M059J (cell line): ENCODE data around the gene SENP1. TPM values are rescaled to one million over a fixed set of nuclear protein-coding genes. Genes with fewer than 3 reads are reported as not detected.
A peak's percentile ranks its signal among the peaks of the same experiment; 100 is the strongest.

Experiments
- DNase-seq: peaks from one replicate; pipeline ENCODE4 v3.0.0-alpha.2; 2012; ENCODE audit warnings: low read depth
- total RNA-seq: library from RNA; depleted of rRNA; stranded (reverse); fragments of >200 nt; shearing (Covaris generic); gene quantifications from 2 replicates; pipeline ENCODE4 v1.2.3, GENCODE V29; 2014

SENP1 gene
- total RNA-seq, 1 experiment from 2014 or later: 37.4 TPM

DNA sequence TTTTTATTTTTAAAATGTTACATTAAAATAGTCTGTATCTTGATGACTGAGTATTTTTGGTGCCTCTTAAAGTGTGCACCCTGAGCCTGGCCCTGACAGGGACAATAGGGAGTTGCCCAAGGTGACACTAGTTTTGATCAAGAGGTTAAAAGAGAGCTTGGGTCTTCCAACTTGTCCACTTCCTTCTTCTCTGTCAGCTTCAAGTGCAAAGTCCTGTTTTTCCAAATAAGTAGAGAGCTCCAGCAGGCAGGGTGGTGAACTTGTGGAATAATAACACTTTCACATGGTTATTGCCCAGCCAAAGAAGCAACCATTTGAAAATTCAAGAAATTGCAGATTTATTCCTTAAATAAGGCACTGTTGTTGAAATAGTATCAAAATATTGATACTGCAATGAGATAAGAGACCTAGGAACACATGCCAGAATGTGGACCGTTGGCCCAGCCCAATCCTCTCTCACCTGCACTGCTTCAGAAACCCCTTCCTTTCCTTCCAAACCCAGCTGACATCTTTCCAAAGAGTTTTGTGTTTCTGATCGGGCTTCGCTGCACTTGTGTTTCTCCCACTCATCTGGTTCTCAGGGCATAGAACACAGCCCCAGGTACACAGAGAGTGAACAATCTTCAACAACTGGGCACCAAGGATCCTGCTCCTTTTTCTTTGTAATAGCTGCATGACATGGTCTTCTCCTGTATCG lies 87.8 kb downstream of the SENP1 start:
- no peak for DNase-seq

DNA sequence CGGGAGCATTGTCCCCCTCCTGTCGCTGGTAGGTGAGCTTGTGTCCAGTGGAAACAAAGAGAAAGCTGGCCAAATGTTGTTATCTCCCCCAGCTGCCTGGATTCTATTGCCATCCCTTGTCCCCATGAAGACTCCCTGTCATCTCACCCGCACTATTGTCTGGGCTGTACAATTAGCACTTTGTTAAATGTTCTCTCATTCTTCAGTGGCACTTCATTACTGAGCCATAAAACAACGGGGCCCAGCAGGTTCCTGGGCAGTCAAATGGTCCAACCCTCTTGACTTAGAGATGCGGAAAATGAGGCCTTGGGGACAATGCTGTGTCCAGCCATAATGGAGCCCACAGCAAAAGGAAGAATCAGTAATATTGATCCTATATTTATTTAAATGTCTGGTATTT lies 88.4 kb downstream of the SENP1 start:
- no peak for DNase-seq

DNA sequence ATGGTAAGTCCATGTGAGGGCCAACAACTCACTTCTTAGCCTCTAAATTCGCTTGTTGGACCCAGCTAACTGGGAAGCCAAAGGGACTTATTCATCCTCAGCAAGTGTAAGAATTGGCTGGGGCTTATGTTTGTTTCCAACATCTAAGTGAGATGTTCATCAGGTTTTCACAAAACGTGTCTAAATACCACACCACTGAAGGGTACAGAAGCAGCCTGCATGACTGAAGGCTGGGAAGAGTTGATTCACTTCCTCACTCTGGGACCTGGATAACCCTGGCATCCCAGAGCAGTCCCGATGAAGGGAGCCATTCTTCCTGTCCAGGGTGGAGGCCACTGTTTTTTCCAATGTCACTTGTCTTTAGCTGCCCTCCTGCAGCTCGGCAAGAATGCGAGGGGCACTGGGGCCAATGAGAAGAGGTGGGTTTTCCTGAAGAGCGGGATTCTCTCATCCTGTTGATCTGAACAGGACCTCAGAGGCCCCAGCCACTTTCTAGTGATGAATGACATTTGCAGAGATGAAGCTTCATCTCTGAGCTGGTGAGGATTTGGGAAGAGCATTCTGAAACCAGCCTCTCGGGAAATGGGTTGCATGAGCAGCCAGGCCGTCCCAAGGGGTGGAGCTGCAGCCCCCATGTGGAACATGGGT lies 89.4 kb downstream of the SENP1 start:
- no peak for DNase-seq

DNA sequence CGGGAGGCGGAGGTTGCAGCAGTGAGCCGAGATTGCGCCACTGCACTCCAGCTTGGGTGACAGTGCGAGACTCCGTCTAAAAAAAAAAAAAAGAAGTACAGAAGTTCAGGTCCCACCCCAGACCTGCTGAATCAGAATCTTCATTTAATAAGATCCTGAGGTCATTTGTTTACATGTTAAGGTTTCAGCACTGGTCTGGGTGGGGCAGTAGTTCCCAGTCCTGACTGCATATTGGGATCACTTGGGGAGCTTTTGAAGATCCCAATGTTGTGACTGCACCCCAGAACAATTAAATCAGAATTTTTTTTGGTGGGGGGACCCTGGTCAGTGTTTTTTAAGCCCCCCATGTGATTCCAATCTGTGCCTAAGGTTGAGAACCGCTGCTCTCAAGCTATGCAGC lies 89.9 kb downstream of the SENP1 start:
- DNase-seq: peak; percentile 24

DNA sequence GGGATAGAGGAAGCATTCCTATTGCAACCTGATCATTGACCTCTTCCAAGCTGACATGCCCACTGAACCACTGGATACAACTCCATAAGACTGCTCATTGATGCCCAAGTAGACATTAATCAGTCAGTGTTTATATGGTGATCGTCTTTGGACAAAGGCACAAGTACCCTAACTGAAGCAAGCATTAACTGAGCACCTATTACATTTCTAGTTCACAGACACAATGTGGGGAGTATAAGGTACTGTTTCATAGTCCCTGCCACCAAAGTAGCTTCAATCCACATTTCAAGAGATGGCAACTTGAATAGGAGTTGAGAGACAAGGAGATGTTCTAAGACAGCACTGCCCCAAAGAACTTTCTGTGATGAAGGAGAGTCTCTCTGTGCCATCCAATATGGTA lies 90.8 kb downstream of the SENP1 start:
- DNase-seq: no peak

DNA sequence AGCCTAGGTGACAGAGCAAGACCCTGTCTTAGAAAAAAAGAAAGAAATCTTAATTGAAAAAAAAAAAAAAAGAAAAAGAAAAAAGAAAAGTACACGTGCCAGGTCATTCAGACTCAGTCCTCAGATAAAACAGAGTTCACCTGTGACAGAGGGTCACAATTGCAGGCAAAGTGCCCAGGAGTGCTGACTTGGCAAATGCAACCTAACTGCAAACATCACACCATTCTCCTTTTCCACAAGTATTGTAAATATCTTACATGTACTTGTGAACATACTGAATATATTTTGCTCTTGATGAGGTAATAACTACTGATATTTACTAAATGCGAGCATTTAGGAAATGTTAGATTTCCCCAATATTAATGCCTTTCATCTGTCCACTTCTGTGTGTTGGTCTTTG lies 92.6 kb downstream of the SENP1 start:
- no peak for DNase-seq

DNA sequence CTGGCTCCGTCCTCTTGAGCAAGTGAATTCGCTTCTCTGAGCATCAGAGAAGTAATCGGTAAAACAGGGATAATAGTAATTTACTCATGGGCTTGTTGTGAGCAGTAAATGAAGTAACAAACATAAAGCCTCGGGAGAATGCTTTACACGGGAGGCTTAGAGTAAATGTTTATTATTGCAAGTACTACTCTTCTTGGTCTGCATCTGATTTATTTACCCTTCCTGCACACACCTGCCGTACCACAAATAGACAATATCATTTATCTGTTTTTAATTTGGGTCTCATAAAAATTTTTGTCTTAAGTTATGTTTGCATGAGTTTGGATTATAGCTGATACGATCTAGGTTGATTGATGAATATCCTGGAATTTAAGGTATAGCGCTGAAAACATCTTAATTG lies 93.8 kb downstream of the SENP1 start:
- DNase-seq: no peak

DNA sequence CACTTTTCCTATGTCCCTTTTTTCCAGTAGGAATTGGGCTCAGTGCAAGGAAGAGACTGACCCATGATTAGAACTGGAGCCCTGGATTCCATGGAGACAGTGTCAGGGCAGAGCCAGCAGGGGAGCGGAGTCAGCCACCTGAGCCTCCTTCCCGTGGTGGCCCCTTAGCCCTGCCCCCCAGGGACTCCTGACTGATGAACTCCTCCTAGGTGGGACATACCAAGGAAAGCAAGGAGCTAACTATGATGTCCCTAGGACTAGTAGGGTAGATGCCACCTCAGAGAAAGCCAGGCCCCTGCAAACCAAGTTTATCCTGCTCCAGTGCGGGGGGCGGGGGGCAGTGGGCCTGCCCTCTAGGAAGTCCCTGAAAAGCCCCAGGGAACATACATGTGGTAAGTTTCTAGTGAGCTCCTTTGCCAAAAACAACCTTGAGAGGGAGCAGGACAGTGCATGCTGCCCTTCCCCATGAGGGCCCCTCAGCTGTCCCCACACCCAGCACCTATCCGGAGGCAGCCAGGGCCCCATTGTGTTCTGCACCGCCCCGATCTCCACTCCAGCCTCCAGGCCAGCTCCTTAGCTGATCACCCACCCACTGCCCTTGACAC lies 95.4 kb downstream of the SENP1 start:
- DNase-seq: no peak

DNA sequence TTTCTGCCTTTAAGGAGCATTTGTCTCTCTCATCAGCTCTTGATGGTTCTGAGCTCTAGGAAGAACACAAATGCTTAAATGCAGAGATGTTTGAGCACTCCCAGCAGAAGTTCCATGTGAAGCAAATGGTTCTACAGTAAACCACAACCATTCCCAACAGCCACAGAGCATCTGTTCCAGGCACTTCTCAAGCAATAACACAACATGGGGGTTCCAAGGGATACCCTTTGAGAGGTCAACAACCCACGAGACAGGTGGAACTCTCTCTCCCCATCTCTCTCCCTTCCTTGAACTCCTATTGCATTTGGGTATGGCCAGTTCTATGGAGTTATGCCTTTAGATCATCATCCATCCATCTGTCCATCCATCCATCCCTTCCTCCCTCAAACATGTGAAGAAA lies 96.4 kb downstream of the SENP1 start:
- no peak for DNase-seq

DNA sequence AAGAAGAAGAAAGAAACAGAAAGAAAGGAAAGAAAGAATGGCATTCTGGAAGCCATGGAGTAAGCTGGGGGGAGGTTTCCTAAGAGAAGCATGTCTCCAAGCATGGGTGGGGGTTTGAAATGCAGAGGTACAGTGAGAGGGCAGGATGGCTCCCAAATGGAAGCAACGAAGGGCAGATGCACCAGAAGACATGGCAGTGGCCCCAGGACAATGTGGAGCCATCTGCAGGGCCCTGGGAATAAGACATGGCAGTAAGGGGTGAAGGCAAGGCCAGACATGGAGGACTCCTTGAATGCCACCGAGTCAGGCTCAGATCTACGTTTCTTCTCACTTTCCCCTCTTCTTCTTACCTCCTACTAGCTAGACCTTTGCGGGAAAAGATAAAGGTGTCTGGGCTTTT lies 96.9 kb downstream of the SENP1 start:
- DNase-seq: no peak

DNA sequence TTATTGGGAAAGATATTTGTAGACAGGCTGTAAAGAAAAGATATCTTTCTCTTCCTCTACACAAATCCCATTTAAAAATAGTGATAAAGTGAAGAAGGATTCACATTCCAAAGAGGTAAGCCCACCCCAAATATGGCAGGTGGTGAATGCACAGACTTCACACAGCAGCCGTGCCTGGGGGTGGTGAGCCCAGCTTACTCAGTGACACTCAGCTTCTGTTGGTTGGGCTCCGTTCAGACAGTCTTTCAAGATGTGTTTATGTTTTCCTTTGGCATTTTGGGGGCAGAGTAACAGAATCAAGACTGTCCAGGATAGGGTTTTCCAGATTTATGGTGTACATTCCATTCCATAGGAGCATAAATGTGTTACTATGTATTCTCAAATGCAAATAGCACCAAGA lies 97.5 kb downstream of the SENP1 start:
- no peak for DNase-seq

DNA sequence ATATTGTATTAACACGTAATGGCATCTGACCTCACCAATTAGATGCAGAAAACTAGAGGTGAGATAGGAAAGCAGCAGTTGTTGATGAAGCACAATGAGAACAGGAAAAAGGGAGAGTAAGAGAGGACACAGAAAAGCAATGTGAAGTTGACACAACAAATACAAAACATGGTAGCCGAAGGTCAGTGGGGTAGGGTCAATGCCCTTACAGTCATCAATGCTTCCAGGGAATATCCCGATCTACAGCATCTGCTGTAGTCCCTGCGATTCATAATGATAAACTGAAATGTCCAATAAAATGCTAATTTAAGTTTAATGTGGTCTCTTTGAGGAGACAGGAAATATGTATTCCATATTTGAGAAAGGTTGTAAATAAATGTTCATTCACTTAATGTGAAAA lies 98.7 kb downstream of the SENP1 start:
- no peak for DNase-seq

DNA sequence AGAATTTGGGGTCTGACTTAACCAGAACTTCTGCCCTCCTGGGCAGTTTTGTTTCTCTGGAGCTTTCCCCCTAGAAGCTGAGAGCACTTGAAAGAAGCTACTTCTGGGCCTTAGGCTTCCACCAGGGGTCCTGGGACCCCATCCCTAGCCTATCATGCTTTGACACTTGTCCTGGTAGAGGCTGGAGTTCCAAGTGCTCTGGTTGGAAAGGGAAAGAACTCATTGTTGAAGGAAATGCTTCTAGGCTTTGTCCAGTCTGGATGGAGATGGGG lies 100.2 kb downstream of the SENP1 start:
- no peak for DNase-seq

DNA sequence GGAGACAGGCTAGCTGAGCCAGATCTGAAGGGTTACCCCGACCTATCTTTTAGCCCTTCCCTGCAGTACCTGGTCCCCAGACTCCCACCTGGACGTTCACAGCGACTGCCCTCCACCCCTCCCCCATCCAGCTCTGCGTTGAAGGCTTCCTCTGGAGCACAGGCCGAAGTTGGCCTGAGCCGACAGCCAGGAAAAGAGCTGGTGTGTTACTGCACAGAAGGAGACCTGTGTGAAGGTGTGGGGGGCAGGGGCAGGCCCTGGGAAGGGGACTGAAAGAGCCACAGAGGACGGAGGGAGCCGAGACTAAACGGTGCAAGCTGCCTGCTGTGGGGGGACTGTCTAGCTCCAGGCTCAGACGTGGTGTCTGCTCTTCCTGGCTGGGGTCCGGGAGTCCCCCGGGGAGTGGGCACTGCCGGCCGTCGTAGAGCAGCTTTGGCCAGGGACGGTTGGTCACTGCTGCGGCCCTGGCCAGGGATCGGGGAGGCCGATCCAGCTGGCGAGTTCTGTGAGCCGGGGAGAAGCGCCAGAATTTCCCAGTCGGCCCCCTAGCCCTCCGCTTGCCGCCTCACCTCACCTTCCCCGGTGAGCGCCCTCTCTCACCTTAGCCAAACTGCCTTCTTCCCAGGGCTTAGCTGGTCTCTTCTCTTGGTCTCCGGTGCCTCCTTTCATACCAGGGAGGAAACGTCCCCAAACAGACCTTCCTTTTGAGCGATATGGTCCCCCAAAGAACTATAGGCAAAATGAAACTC lies 100.7 kb downstream of the SENP1 start:
- no peak for DNase-seq

DNA sequence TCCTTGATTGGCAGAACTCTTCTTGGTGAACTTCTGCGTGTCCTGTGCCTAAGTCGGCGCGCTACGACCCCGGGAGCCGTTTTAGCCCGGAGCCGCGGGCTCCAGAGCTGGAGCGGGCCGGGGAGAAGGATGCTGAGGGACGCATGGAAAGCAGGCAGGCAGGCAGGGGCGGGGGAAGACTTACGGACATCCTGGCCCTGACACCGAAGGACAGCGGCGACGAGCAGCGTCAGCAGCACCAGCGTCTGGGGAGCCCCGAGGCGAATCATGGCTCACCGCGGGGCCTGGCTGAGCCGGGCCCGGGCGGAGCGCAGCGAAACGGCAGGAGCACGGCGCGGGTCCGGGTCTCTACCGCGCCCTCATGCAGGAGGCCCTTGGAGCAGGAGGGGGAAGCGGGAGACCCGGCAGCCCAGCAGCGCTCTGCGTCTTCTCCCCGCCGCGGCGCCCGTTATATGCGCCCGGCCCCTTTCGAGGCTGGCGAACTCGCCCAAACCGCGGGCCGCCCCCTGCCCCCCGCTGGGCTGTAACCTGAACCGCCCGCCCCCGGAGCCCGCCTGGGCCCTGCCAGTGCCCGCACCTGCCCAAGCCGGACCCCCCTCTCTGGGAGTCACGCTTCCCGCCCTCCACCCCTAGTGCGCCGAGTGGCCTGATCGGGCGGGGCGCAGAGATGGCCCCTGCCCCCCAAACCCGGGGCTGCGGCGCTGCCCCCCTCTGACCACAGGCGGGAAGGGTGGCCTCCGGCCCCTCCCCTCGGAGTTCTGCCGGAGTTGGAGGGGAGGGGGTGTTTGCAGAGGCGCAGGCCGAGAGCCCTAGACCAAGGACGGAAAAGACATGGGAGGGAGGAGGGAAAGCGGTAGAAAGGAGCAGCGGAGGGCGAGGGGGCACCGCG lies 101.6 kb downstream of the SENP1 start, which contains the start of gene COL2A1:
COL2A1 (minus strand) TSS at position 424 of the 889 bp plus-strand sequence; CDS start at position 269, 155 bp downstream.
- peak; percentile 32 for DNase-seq

DNA sequence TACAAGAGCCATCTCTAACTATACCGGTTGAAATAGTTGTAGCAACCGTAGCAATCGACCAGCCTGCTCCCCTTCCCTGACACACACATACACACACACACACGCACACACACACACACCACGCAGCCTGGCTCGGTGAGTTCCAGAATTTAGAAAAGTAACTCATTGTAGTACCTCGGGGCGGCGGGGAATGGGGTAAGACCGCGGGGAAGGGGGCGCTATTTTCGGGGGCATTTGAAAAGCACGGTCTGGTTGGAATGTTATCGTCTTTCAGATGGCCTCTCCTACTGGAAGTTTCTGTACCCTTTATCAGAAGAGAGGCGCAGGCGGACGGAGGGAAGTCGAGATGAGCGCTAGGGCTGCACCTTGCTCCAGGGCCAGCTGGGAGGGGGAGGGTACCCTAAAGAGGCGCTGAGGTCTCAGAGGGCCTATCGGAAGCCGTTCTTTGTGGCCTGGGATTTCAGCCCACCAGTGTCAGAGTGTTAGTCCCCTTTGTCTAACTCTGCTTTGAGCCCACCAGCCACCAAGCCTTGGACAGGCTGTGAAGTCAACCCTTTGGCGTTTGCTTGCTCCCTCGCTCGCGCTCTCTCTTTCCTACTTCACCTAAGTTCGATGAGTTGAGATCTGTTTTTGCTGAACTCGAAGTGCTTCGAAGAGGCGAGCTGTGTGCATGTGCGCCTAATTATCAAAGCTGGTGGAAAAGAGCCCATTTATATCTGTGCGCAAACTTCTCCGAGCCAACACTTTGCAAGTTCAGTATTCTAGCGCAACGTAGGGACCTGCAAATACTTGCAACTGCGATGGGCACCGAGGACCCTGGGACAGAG lies 102.4 kb downstream of the SENP1 start:
- no peak for DNase-seq

DNA sequence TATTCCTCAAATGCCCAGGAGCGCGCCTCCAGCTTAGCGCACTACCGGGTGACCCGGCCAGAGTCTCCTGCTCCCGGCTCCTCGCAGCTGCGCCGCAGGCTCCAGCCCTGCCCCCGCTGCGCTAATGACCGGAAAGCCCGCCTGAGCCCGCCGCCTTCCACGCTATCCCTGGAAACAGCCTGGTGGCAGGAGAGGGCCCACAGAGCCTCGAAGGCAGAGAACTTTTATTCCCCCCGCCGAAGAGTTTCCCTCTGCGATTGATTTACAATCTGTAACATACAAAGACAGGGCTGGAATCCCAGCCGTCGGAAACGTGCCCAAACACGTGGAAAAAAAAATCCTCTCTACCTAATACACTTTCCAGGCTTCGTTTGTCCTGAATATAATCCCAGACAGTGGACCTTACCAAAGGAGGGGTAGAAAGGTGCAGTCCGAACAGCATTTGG lies 103.1 kb downstream of the SENP1 start:
- DNase-seq: peak; percentile 30

DNA sequence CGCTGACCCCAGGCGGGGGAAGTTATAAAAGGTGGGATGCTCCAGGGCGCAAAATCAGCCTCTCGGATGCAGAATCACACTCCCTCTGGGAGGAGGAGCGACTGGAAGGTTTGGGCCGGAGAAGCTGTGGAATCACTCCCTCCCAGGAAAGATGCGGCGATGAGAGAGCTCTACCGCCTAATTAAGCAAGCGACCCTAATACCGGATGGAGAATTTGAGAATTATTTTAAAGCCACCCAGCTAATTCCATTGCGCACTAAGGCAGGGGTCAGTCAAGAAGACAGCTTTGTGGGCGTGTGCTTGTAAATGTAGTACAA lies 103.5 kb downstream of the SENP1 start:
- DNase-seq: no peak

DNA sequence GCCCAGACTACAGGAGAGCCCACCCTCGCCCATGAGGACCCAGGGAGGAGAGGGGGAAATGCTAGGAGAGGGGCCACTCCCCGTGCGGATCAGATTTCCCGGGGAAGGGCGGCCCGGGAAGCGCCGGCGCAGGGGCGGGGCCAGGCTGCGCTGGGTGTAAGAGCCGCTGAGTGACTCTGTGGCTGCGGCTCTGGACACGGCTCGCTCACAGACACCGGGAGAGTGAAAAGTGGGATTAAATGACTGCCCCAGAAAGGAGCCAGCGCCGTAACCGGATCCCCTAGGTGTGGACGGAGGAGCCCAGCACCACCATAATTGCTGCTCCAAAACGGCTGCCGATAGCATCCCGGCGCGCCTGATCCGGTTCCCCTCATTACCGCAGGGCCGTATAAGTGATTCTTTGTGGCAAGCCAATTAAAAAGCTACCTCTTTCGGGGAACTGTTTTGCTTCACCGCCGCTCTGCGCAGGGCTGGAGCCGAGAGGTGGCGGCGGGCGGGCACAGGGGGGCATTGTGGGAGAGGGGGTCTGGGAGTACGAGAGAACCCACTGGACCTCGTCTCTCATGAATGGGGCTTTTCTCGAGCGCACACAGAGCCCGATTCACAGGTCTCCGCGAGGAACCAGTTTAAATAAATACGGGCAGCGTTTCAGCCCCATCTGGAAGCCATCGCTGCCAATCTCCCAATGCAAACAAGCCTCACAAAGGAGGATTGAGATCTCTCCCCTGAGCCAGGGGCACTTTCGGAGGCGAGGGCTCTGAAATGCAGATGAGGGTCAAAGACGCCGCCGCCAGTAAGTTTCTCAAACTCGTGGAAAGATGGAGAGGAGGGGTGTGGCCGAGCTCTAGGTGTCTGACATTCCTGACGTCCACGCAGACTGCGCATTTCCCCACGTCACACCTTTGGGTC lies 104.1 kb downstream of the SENP1 start:
- peak; percentile 39 for DNase-seq
